NCI-H226 (cell line): ENCODE data around the gene ZBTB32.

ENCODE experiments used
- DNase-seq: peaks from one replicate; pipeline ENCODE4 v3.0.0-alpha.2; 2015

ZBTB32 gene

DNA sequence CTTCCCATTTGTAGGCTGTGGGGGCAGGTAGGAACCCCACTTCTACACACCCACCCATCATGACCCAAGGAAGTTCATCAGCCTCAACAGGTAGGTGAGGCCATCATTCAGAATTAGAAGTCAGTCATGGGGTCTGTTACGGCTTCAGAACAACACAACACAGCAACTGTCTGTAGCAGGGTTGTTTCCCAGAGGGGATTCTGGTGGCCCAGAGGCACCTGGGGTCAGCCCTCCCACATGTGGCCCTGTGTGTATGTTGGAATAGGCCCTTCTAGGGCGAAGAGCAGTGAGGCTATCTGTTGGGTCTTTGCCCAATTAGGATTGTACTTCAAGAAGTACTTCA lies 34.5 kb downstream of the ZBTB32 start:
- DNase-seq, result no peak

DNA sequence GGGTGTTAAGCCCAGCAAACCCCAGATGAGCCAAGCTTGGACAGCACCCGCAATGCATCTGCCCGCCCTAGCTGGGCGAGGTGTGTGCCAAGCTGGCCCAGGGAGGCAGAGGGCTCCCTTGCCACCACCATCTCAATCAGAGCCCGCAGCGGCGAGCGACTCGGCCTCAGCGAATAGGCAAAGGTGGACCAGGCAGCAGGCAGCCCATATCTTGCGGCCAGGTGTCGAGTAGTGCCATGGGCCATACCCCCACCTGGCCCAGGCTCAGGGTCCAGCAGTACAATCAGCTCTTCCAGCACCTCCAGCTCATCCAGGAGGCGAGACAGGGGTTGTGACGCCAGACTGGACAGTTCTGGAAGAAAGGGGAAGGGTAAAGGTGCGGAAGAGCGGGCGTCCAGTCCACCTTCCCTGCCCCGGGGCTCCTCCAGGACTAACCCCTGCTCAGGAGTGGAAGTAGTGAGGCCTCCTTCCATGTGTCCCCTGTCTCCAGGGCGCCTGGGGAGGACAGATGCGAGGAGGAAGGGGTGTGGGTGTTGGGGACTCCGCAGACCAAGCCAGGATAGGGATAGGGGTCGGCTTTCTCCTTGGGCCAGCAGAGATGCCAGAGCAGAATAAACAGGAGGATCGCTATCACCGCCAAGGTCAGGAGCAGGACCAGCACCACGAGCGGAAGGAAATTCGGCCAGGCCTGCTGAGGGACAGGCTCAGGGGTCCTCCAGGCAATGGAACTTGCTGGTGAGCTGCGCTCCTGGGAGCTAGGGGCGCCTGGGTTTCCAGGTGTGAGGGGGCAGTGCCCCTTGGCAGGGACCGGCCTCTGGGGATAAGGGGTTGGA lies 35.1 kb downstream of the ZBTB32 start:
- DNase-seq, result no peak

DNA sequence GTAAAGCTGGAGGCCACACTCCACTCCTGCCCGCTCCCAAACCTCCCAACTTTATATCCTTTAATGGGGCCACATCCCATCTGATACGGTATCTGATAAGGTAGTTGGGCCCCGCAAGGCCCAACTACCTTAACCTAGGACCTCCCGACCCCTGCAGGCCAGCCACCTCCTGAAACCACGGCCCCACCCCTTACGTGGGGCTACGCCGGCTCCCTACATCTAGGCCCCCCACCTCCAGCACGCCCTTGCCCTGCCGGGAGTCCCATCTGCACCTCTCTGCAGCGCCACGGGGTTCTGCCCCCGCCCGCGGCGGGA lies 35.7 kb downstream of the ZBTB32 start:
- DNase-seq, result no peak

DNA sequence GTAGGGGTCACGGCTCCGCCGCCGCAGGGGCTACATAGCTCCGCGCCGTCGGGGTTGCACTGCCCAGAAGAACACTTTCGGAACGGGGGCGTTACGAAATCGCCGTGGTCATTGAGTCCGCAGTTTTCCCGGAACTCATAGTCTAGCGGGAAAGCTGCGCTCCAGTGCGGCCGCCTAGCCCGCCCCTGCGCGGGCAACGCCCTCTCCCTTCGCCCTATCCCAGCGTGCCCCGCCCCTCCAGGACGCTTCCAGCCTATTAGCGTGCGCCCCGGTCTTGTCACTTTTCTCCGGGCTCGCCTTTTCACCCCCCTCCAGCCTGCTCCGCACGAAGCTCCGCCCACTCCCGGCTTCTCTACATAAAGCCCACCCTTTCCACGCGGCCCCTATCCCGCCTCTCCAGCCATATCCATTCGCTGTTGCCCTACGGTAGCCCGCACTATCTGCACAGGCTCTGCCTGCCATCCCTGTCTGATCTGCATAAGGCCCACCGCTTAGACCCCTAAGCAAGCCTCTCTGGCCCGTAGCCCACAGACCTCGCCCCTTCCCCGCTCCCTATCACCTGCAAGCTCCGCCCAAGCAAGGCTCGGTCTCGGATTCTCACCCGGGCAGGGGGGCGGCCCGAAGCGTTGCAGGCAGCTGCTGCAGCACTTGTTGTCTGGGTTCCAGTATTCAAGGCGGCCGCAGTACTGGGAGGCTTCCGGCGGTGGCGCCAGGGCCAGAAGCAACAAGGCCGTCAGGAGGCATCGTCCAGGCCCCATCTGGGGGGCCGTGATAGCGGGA lies 36.3 kb downstream of the ZBTB32 start:
- DNase-seq, result peak; percentile 97

DNA sequence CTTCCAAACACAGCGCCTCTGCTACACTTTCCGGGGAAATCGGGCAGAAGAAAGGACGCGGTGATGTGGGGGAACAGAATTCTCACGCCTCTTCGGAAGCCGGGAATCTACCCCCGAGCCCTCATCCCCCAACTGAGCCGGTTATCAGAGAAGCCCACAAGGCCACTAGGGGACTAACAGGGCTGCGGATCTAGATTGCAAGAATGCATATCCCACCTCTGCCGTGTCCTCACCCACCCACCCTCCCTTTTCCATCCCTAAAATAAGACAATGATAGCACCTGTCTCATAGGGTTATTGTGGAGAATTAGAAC lies 36.8 kb downstream of the ZBTB32 start:
- no peak for DNase-seq

DNA sequence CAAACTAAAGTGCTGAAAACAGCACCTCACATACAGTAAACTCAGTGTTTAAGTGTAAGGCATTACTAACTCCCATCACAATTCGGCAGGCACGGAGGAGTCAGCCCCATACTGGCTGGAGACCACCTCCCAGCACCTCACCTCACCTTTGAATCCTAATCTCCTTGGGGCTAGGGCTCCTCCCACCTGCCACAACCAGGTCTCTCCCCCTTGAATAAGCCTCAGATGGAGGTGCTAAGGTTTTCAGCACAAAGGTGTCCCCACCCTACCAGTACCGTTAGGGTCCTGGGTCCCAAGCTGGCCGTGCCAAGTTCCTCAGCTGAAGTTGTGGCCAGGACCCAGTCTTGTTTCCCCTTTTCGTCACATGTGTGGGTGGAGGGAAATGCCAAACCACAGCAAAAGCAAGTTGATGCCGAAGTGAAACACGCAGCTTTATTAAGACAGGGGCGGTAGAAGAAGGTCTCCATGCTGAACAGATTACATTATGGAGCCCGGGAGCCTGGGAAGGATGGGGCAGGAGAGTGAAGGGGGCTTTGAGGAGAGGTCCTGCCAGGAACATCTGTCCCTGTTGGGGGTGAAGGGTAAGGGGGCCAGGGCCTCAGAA lies 37.9 kb downstream of the ZBTB32 start, which contains the start of gene IGFLR1:
Gene IGFLR1, minus strand, starts transcription at position 332 of the 604 bp plus-strand sequence. CDS start 1,272 bp downstream, outside the sequence.
- no peak for DNase-seq

DNA sequence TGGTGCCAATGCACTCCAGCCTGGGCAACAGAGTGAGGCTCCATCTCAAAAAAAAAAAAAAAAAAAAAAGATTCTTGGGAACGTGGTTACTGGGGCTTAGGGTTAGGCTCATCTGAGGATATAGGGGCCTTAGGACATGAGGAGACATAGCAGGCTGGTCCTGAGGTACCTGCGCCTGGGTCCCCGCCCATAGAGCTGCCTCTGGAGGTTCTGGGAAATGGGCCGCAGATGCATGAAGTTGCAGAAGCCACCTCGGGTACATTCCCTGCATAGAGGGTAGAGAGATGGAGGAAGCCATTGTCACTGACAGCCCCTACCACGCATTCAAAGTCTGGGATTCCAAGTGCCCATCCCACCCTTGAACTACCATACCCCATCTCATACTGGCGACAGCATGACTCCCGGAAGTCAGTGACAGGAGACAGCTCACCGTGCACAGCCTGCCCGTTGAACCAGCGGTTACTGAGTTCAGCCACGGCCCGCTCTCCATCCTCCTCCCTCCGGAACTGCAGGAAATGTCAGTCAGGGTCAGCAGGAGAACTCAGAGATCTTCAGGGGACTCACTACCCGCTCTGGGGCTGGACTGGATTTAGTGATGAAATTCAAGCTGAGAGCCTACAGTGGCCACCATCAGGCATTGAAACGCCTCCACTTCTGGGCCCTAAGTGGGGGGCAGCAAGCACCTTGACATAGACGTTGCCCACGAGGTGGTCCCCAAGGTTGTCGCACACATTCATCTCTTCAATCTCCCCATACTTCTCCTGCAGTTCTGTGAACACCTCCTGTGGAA lies 39.5 kb downstream of the ZBTB32 start:
- DNase-seq, result no peak

DNA sequence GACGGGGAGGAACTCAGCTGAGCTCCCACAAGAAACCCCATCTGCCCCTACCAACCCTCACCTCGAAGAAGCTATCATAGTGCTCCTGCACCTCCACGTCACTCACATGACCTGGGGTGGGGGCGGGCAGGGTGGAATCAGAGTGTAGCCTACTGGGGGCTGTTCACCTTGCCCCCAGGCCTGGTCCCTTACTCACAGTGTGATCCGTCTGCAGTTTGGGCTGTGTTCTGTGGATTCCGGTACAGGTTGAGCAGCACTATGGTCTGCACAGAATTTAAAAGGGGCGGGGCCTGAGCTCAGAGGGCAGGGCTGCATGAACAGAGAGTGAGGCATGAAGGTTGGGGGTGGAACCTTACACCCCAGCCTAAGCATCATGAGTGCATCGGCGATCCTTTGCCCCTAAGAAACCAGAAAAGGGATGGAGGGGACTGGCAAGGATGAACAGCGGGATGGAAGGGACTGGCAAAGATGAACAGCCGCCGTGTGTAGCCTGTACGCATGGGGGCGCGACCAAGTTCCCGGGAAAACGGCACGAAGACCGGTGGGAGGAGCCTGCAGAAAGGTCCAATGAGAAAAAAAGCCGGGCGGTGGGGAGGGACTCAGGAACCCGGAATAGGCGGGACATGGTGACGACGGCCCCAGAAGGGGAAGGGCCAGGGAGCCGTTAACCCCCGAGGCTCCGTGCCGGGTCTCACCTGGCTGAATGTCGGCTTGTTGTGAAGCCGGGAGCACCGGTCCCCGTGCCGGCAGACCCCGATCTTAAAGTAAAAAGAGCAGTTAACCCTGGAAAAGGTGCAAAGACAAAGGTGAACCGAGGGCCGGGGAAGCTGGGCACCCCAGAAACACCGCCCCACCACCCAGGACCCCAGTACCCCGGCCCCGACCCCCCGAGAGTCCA lies 40.3 kb downstream of the ZBTB32 start:
- DNase-seq, result peak; percentile 90

DNA sequence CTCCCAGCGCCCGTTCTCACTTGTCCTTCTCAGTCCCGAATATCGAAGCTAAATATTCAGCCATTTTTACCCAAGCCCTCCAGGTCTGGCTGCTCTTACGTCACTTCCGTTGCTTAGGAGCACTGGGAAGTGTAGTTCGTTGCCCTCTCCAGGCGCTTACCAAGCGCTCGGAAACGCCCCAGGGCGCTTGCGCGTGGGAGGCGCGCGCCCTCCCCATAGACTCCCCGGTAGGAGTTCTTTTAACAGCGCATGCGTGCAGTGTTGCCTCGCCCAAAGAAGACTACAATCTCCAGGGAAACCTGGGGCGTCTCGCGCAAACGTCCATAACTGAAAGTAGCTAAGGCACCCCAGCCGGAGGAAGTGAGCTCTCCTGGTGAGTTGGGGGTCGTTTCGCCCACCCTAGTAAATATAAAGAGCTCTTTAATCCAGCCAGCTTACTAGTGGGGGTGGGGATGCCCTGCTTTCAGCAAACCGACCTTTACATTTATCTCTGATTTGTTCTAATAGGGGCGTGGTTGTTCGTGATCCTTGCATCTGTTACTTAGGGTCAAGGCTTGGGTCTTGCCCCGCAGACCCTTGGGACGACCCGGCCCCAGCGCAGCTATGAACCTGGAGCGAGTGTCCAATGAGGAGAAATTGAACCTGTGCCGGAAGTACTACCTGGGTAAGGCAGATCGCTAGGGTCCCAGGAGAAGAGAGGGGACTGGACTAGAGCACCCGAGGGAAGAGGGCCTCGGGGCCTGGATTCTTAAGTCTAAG lies 41.1 kb downstream of the ZBTB32 start, which contains the start of the genes PSENEN and U2AF1L4:
Gene PSENEN, plus strand, starts transcription at position 324 of the 759 bp plus-strand sequence. Its CDS starts 280 bp downstream, at position 604.
Gene U2AF1L4, minus strand, starts transcription at position 91 of the 759 bp plus-strand sequence. Its CDS starts 27 bp downstream, at position 64.
- peak; percentile 97 for DNase-seq

DNA sequence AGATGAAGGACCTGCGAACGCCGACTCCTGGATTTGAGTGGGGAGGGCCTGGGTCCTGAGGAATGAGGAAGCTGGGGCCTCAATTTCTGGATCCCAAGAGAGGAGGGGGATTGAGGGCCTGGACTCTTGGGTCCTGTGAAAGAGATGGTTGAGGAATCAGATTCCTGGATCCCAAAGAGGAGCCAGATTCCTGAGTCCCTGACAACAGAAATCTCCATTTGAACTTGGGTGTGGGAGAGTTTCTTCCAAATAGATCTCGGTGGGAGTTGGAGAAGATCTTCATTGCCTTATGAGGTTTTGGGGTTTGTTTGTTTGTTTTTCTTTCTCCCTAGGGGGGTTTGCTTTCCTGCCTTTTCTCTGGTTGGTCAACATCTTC lies 41.7 kb downstream of the ZBTB32 start:
- DNase-seq, result no peak

DNA sequence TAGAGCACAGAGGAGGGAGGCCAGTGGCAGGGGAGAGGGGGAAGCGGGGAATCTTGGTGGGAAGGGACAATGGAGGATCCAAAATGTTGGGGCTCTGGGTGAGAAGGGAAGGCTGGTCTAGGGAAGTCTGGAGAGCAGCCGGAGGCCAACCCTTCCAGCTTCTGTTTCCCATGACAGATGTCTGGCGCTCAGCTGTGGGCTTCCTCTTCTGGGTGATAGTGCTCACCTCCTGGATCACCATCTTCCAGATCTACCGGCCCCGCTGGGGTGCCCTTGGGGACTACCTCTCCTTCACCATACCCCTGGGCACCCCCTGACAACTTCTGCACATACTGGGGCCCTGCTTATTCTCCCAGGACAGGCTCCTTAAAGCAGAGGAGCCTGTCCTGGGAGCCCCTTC lies 42.2 kb downstream of the ZBTB32 start:
- DNase-seq, result no peak

DNA sequence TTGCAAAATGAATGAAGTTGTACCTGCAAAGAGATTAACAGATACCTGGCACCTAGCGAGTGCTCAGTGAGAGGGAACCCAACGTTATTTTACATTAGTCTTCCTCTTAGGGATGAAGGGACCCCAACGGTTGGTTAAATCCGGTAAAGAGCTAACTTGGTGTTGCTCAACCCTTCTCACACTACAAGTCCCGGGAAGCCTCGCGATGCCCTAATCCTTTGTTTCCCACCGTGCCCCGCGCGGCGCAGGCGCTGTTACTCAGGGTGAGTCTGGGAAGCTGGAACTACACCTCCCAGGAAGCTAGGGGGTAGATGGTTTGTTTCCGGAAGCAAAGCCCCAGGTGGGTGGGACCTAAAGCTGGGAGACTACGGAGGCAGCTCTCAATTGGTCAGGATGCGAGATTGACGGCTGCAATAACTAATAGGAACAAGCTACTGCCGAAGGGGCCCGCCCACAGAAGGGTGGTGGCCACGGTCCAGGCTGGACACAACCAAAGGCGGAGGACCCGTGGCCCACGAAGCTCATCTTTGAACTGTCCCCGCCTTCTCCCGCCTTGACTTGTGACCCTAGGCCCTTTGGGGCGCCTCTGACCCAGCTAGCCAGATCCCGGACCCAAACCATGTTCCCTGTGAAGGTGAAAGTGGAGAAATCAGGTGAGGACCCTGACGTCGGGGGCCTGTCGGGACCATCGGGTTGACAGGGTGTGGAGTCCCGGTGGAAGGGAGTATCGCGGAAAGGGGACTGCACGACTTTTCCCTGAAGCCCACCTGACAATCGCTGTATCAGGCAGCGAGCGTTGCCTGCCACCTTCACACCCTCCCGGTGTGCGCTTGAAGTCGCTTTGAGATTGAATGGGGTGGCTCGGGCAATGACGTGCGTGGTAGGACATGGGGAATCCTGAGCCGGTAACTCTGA lies 44.0 kb downstream of the ZBTB32 start, which contains the start of gene LIN37:
Gene LIN37, plus strand, starts transcription at position 471 of the 915 bp plus-strand sequence. Its CDS starts 149 bp downstream, at position 620.
- peak; percentile 98 for DNase-seq

DNA sequence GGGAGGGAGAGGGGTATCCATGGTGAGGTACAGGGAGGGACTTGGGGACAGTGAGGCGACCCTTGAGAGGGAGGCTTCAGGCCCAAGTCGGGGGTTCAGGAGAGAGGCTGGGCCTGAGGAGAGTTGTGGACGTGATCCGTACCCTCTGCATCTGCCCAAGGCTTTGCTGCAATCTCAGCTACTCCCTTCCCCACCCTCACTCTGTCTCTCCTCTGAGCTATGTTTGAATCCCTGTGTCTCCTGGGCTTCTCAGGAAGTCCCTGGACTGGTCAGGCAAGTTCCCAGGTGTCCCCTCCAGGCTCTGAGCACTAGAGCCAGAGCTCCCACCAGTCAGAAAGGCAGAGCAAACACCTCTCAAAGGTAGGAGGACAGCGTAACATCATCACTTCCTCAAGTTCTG lies 45.8 kb downstream of the ZBTB32 start:
- no peak for DNase-seq

DNA sequence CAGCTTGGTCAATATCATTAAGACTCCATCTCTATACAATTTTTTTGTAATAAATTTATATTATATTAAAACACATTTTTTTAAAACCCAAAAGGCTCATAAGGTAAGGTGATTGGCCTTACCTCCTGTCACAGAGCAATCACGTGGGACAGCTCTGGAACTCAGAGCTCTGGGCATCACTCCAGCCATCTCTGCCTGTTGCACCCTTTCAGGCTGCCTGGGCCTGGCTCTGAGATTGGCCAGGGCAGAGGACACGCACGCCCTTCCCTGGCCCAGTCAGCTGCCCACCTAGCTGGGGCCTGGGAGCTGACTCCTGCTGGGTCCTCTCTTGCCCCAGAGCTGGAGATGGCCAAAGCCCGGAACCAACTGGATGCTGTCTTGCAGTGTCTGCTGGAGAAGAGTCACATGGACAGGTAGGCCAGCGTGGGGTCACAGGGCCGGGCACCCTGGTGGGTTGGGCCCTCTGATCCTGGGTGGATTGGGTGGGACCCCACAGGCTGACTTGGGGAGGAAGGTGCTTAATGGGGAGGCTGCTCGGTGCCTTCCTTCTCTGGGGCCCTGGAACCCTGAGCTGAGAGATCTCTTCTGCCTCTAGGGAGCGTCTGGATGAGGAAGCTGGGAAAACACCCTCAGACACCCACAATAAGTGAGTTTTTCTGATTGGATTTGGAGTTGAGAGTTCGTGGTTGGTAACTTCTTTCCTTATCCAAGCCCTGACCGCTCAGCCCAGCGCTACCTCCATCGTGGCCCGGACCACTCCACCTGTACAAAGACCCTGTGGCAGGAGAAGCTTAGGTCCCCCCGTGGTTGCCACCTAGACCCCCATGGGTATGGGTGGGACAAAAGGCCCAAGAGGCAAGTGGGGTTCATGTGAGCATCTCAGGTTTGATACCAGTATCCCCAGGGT lies 47.7 kb downstream of the ZBTB32 start:
- DNase-seq, result no peak

DNA sequence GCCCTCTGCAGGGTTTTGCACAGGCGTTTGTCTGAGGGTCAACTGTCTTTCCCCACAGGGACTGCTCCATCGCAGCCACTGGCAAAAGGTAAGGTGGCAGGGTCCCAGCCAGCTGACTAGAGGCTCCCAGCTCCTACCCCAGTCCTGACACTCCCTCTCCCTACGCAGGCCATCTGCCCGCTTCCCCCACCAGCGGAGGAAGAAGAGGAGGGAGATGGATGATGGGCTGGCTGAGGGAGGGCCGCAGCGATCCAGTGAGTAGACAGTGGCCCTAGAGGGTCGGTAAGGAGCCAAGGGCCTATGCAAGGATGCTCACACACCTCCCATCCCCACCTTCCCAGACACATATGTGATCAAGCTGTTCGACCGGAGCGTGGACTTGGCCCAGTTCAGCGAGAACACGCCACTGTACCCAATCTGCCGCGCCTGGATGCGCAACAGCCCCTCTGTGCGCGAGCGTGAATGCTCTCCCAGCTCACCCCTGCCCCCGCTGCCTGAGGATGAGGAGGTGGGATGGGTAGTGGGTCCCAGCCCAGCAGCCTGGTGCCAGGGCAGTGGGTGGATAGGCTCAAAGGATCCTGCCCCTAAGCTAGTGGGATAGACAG lies 48.5 kb downstream of the ZBTB32 start:
- no peak for DNase-seq

DNA sequence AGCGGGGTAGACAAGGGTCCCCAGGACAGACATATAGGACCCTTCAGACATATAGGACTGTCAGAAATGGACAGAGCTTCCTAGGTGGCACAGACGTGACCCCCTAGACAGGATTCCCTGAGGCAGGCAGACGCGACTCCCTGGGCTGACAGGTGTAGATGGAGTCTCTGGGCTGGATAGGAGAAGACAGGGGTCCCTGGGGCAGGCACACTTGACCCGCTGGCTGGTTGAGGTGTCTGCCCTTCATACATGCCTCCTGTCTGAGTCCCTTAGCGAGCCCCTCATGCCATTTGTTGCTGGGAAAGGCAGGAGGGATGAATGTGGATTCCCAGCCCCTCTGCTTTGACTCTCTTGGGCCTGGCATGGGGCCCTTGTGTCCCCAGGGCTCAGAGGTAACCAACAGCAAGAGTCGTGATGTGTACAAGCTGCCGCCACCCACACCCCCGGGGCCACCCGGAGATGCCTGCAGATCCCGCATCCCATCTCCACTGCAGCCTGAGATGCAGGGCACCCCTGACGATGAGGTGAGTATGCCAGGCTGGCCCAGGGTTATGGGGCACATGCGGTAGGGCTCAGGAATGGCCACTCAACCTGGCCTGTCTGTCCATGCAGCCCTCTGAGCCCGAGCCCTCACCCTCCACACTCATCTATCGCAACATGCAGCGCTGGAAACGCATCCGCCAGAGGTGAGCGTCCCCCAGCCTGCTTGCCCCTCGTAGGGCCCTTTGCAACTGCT lies 49.4 kb downstream of the ZBTB32 start:
- no peak for DNase-seq

DNA sequence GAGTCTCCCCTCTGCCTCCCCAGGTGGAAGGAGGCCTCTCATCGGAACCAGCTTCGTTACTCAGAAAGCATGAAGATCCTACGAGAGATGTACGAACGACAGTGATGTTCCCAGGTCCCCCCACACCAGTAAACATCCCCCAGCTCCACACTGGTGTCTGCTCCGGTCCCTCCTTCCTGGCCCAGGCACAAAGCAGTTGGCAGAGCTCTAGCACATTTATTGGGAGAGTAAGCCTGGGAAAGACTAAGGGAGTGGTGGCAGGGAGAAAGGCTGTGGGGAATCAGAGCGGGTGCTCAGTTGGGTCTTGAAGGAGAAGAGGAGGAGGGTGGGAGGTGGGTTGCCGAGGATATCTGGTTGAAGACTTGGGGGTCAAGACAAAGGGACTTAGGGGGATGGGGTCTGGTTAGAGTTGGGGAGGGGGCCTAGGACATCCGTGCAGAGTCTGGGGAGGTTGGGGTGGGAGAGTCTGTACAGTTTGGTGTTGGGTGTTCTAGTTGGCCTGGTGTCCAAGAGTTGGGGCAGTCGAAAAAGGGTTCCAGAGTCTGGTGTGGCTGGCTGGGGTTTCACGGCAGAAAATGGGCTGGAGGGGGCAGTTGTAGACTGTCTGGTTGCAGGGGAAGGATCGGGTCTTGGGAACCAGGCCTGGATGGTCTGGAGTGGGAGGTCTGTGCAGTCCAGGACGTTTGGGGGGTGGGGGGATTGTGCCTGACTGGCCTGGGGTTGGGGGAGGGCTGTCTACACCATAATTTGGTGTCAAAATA lies 50.2 kb downstream of the ZBTB32 start:
- DNase-seq, result no peak
